Gastroesophageal sphincter (tissue), 3 donors: ENCODE data around the gene GUCY1A1.

ENCODE experiments used
- CTCF ChIP-seq, 4 experiments: fragments of 200-600 bp in 2 of 4; fragments of 450-650 bp in 2 of 4; sonication (generic) in 1 of 4; IDR thresholded peaks; one replicate each; pipeline ENCODE4 v1.5.1; 2017 to 2019; ENCODE audit warnings: antibody characterized with exemption in 4 of 4, mild to moderate bottlenecking in 2 of 4, moderate library complexity in 2 of 4
- EP300 ChIP-seq: sonication (generic); formaldehyde crosslinking; IDR thresholded peaks from one replicate; pipeline ENCODE4 v1.6.1; 2017; ENCODE audit warnings: antibody characterized with exemption, mild to moderate bottlenecking
- POLR2A ChIP-seq, 2 donors: fragments of 450-650 bp; IDR thresholded peaks; one replicate each; pipeline ENCODE4 v1.6.1; 2017; ENCODE audit warnings: antibody characterized with exemption in 2 of 2, mild to moderate bottlenecking in 2 of 2, moderate library complexity in 1 of 2
- POLR2AphosphoS5 ChIP-seq: sonication (generic); formaldehyde crosslinking; IDR thresholded peaks from one replicate; pipeline ENCODE4 v1.6.1; 2017; ENCODE audit warnings: antibody characterized with exemption

- TF ChIP-seq CTCF (IDR thresholded peaks at IDR 0.05), result no peak
- TF ChIP-seq POLR2AphosphoS5, result no peak
- no peak for TF ChIP-seq POLR2A (IDR thresholded peaks at IDR 0.05)
- no peak for TF ChIP-seq EP300
These were observed 46.2 kb downstream of the GUCY1A1 start for GRCh38 chr4:155712846-155713245.
